ENCODE results near the gene HTR3E.

The HTR3E gene

DNA sequence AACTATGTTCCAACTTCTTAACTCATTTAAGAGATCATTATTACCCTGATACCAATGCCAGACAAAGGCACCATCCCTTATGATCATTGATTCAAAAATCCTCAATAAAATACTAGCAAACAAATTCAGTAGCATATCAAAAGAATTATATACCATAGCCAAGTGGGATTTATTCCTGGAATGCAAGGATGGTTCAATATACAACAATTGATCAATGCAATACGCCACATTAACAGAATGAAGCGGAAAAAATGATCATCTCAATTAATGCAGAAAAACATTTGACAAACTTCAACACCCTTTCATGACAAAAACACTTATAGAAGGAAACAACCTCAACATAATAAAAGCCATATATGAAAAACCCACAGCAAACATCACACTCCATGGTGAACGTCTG, 4.7 kb upstream of the HTR3E start:
- no peak overlapping the region for H3K4me3 ChIP-seq (ENCODE audit: low read length)
- no peak overlapping the region for H3K4me2 ChIP-seq (ENCODE audit: low read length)
- H3K4me1 ChIP-seq (ENCODE audit: control insufficient read depth, low read length): peaks cover 8% of the 10 kb centered on the region
- H3K27ac ChIP-seq (ENCODE audit: low read depth, low read length): no peak overlapping the region
- no peaks in the 10 kb centered on the region for H3K36me3 ChIP-seq (ENCODE audit: control insufficient read depth, low read length)
- H3K9me3 ChIP-seq (ENCODE audit: control insufficient read depth, insufficient read depth, low read length): peaks cover 13% of the 10 kb centered on the region
- no peaks in the 10 kb centered on the region for H4K20me1 ChIP-seq (ENCODE audit: control insufficient read depth, insufficient read depth, low read depth, low read length)
- no peaks in the 10 kb centered on the region for H3K9me2 ChIP-seq (replicated peaks; ENCODE audit: control insufficient read depth, low read length)
- no peaks in the 10 kb centered on the region for H3K79me2 ChIP-seq (ENCODE audit: control insufficient read depth, low read length)
- H3F3A ChIP-seq (ENCODE audit: control insufficient read depth, insufficient read depth): no peaks in the 10 kb centered on the region
- TF ChIP-seq, protein P1, sequence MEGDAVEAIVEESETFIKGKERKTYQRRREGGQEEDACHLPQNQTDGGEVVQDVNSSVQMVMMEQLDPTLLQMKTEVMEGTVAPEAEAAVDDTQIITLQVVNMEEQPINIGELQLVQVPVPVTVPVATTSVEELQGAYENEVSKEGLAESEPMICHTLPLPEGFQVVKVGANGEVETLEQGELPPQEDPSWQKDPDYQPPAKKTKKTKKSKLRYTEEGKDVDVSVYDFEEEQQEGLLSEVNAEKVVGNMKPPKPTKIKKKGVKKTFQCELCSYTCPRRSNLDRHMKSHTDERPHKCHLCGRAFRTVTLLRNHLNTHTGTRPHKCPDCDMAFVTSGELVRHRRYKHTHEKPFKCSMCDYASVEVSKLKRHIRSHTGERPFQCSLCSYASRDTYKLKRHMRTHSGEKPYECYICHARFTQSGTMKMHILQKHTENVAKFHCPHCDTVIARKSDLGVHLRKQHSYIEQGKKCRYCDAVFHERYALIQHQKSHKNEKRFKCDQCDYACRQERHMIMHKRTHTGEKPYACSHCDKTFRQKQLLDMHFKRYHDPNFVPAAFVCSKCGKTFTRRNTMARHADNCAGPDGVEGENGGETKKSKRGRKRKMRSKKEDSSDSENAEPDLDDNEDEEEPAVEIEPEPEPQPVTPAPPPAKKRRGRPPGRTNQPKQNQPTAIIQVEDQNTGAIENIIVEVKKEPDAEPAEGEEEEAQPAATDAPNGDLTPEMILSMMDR (IDR thresholded peaks at IDR 0.05; ENCODE audit: low read depth, low read length, poor library complexity, severe bottlenecking): no peak
- TF ChIP-seq EZH2phosphoT487 (IDR thresholded peaks at IDR 0.05; ENCODE audit: borderline replicate concordance, low read length): no peak
- peaks cover 3% of the 10 kb centered on the region; the same call in 1 of the 2 replicates for H3K27me3 ChIP-seq (ENCODE audit: control insufficient read depth, low read length)

DNA sequence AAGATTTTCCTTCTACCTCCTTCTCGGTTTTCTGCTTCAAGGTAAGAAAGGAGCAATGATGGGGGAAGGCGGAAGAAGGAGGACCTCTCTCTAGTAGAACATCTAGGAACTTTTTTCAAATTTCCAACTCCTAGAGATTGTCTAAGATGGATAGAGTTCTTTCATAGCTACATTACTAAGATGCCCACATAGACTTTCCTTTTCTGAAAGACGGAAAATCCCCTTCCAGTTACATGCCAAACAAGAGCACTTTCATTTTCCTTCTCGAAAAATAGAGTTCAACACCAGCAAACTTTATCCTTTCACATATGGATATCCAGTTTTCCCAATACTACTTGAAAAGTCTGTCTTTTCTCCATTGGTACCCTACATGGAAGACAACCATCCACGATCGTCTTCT, 692 bp downstream of the HTR3E start:
- no peaks in the 10 kb centered on the region for H4K20me1 ChIP-seq (ENCODE audit: control insufficient read depth, insufficient read depth, low read depth, low read length)
- no peak overlapping the region for H3K27ac ChIP-seq (ENCODE audit: low read depth, low read length)
- no peak overlapping the region for H3K4me2 ChIP-seq (ENCODE audit: low read length)
- peaks cover 9% of the 10 kb centered on the region for H3K4me1 ChIP-seq (ENCODE audit: control insufficient read depth, low read length)
- no peaks in the 10 kb centered on the region for H3F3A ChIP-seq (ENCODE audit: control insufficient read depth, insufficient read depth)
- H3K4me3 ChIP-seq (ENCODE audit: low read length): no peak overlapping the region
- H3K9me3 ChIP-seq (ENCODE audit: control insufficient read depth, insufficient read depth, low read length): peaks cover 6% of the 10 kb centered on the region; the same call in 1 of the 2 replicates
- H3K79me2 ChIP-seq (ENCODE audit: control insufficient read depth, low read length): no peaks in the 10 kb centered on the region
- TF ChIP-seq EZH2phosphoT487 (IDR thresholded peaks at IDR 0.05; ENCODE audit: borderline replicate concordance, low read length): no peak
- TF ChIP-seq, protein P1 (IDR thresholded peaks at IDR 0.05; ENCODE audit: low read depth, low read length, poor library complexity, severe bottlenecking): no peak
- no peaks in the 10 kb centered on the region for H3K9me2 ChIP-seq (replicated peaks; ENCODE audit: control insufficient read depth, low read length)
- peaks cover 5% of the 10 kb centered on the region; the same call in 1 of the 2 replicates for H3K27me3 ChIP-seq (ENCODE audit: control insufficient read depth, low read length)
- no peaks in the 10 kb centered on the region for H3K36me3 ChIP-seq (ENCODE audit: control insufficient read depth, low read length)

DNA sequence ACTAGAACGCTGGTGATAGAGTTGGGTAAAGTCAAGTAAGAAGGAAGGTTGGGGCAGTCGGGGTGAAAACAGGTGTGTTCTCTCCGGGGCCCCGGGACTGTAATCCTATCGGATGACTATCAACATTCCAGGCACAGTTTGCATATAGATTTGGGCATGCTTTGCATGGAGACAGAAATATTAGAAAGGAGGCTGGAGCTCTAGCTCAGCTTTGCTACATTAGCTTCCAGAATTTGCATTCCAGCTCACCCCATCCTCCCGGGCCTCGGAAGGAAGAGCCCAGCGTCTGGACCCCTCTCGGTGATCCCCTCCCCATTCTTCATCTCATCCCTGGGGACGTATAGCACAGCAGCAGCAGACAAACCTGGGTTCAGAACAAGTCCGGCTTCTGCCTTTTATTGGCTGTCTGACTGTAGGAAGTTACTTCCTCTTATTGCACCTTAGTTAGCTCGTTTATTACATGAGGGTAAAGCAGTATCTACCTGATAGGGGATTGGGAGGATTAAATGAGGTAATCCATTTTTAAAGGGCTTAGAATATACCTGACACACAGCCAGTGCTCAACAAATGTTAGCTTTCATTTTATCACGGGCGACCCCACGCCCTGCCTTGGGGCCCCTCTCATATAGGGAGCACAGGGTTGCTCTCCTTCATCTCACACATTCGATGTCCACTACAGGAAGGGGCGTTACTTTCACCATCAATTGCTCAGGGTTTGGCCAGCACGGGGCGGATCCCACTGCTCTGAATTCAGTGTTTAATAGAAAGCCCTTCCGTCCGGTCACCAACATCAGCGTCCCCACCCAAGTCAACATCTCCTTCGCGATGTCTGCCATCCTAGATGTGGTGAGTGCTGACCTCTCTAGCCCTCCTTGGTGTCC, 3.2 kb downstream of the HTR3E start:
- Histone ChIP-seq H4K20me1 (ENCODE audit: control insufficient read depth, insufficient read depth, low read depth, low read length) (no peaks in the 10 kb centered on the region), H3K27me3 (ENCODE audit: control insufficient read depth, low read length) (peaks cover 5% of the 10 kb centered on the region; the same call in 1 of the 2 replicates), H3K27ac (ENCODE audit: low read depth, low read length) (no peak overlapping the region), H3K4me1 (ENCODE audit: control insufficient read depth, low read length) (peaks cover 9% of the 10 kb centered on the region), H3K9me2 (replicated peaks; ENCODE audit: control insufficient read depth, low read length) (no peaks in the 10 kb centered on the region), H3K36me3 (ENCODE audit: control insufficient read depth, low read length) (no peaks in the 10 kb centered on the region), H3K4me3 (ENCODE audit: low read length) (no peak overlapping the region), H3K4me2 (ENCODE audit: low read length) (no peak overlapping the region), H3F3A (ENCODE audit: control insufficient read depth, insufficient read depth) (no peaks in the 10 kb centered on the region), H3K79me2 (ENCODE audit: control insufficient read depth, low read length) (no peaks in the 10 kb centered on the region), H3K9me3 (ENCODE audit: control insufficient read depth, insufficient read depth, low read length) (no peaks in the 10 kb centered on the region)
- TF ChIP-seq EZH2phosphoT487 (IDR thresholded peaks at IDR 0.05; ENCODE audit: borderline replicate concordance, low read length): no peak

DNA sequence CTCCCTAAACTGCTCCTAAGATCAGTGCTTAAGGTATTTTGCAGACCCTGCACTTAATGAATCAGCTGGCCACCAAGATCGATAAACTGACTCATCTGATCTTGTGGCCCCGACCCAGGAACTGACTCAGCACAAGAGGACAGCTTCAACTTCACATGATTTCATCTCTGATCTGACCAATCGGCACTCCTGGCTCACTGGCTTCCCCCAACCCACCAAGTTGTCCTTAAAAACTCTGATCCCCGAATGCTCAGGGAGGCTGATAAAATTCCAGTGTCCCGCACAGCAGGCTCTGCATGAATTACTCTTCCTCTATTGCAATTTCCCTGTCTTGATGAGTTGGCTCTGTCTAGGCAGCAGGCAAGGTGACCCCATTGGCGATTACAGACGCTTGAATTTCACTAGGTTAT, 13.5 kb downstream of the HTR3E start:
- no peak for TF ChIP-seq EZH2phosphoT487 (IDR thresholded peaks at IDR 0.05; ENCODE audit: borderline replicate concordance, low read length)
- TF ChIP-seq, protein P1 (IDR thresholded peaks at IDR 0.05; ENCODE audit: low read depth, low read length, poor library complexity, severe bottlenecking): no peak
- no peaks in the 10 kb centered on the region for H3K9me2 ChIP-seq (replicated peaks; ENCODE audit: control insufficient read depth, low read length)
- no peaks in the 10 kb centered on the region for H3K36me3 ChIP-seq (ENCODE audit: control insufficient read depth, low read length)
- H3K79me2 ChIP-seq (ENCODE audit: control insufficient read depth, low read length): no peaks in the 10 kb centered on the region
- H4K20me1 ChIP-seq (ENCODE audit: control insufficient read depth, insufficient read depth, low read depth, low read length): no peaks in the 10 kb centered on the region
- no peaks in the 10 kb centered on the region for H3K9me3 ChIP-seq (ENCODE audit: control insufficient read depth, insufficient read depth, low read length)
- peaks cover 8% of the 10 kb centered on the region for H3K27me3 ChIP-seq (ENCODE audit: control insufficient read depth, low read length)
- no peak overlapping the region for H3K4me2 ChIP-seq (ENCODE audit: low read length)
- H3K27ac ChIP-seq (ENCODE audit: low read depth, low read length): no peak overlapping the region
- no peaks in the 10 kb centered on the region for H3K4me1 ChIP-seq (ENCODE audit: control insufficient read depth, low read length)
- H3F3A ChIP-seq (ENCODE audit: control insufficient read depth, insufficient read depth): no peaks in the 10 kb centered on the region
- no peak overlapping the region for H3K4me3 ChIP-seq (ENCODE audit: low read length)

Data from DOHH2 (cell line).